HT-29 (cell line): ENCODE measurements around the gene LGALS3BP. TPM values are rescaled to one million over a fixed set of nuclear protein-coding genes. Genes with fewer than 3 reads are reported as not detected.
A peak's percentile ranks its signal among the peaks of the same experiment; 100 is the strongest.

Source experiments
- DNase-seq: peaks from one replicate; pipeline ENCODE4 v3.0.0-alpha.2; 2015; ENCODE audit warnings: low spot score
- total RNA-seq: library from RNA; depleted of rRNA; stranded (reverse); fragments of >200 nt; shearing (Covaris generic); gene quantifications from 2 replicates; pipeline ENCODE4 v1.2.3, GENCODE V29; 2014

Gene LGALS3BP
- total RNA-seq, 1 experiment from 2014 or later = 1,392 TPM

- no peak for DNase-seq
These were observed 20.9 kb upstream of the LGALS3BP start for GRCh38 chr17:79000396-79001189.

GRCh38 chr17:78999947-79000395 lies 20.2 kb upstream of the LGALS3BP start:
- DNase-seq = no peak

GRCh38 chr17:78999056-78999768 lies 19.5 kb upstream of the LGALS3BP start:
- DNase-seq = peak; percentile 14

- DNase-seq = peak; percentile 89
These were observed 18.8 kb upstream of the LGALS3BP start for GRCh38 chr17:78998311-78999055.

GRCh38 chr17:78997881-78998280 lies 18.2 kb upstream of the LGALS3BP start:
- DNase-seq = no peak

- DNase-seq = no peak
These were observed 17.6 kb upstream of the LGALS3BP start for GRCh38 chr17:78997231-78997741.

GRCh38 chr17:78996781-78997201 lies 17.1 kb upstream of the LGALS3BP start:
- DNase-seq = no peak

GRCh38 chr17:78995761-78996451 lies 16.2 kb upstream of the LGALS3BP start:
- peak; percentile 96 for DNase-seq

GRCh38 chr17:78995022-78995760 lies 15.5 kb upstream of the LGALS3BP start:
- DNase-seq = no peak

- no peak for DNase-seq
These were observed 14.4 kb upstream of the LGALS3BP start for GRCh38 chr17:78993981-78994671.

- DNase-seq = peak; percentile 77
These were observed 13.7 kb upstream of the LGALS3BP start for GRCh38 chr17:78993241-78993956.

- no peak for DNase-seq
These were observed 13.0 kb upstream of the LGALS3BP start for GRCh38 chr17:78992542-78993212.

- no peak for DNase-seq
These were observed 12.3 kb upstream of the LGALS3BP start for GRCh38 chr17:78991906-78992532.

- no peak for DNase-seq
These were observed 11.5 kb upstream of the LGALS3BP start for GRCh38 chr17:78991017-78991738.

GRCh38 chr17:78990349-78991016 lies 10.8 kb upstream of the LGALS3BP start:
- no peak for DNase-seq

GRCh38 chr17:78988152-78988551 lies 8.4 kb upstream of the LGALS3BP start:
- DNase-seq = no peak
